OCI-LY7 (cell line): Measurements from ENCODE around the gene KHSRP. TPM values are rescaled to one million over a fixed set of nuclear protein-coding genes. Genes with fewer than 3 reads are reported as not detected.

Experiments
- BruUV-seq: library from RNA; stranded (reverse); fragments of 400-500 nt; replicated peaks from 2 replicates; lab custom pipeline; 2021; lab: Mats Ljungman, UMichigan
- CTCF ChIA-PET: fragments of 300-600 bp; sonication (Branson Sonifier 250); formaldehyde crosslinking; loops from one replicate; lab custom pipeline; 2022; ENCODE audit warnings: antibody characterized with exemption; ENCODE audit not compliant: unreplicated experiment; lab: Charles Lee
- POLR2A ChIA-PET: fragments of 300-600 bp; sonication (Branson Sonifier 250); formaldehyde crosslinking; loops from one replicate; lab custom pipeline; 2022; ENCODE audit warnings: antibody characterized with exemption; lab: Charles Lee
- DNase-seq: peaks from one replicate; pipeline ENCODE4 v3.0.0-alpha.2; 2015; ENCODE audit warnings: low spot score
- H2AFZ ChIP-seq: fragments of 200-600 bp; sonication (generic), shearing (Covaris generic); 2 replicates; pipeline ENCODE4 v1.6.1; 2014; ENCODE audit warnings: mild to moderate bottlenecking, antibody characterized with exemption, low read length, moderate library complexity
- H3K27ac ChIP-seq: fragments of 200-600 bp; sonication (generic); 2 replicates; pipeline ENCODE4 v1.5.1; 2014; ENCODE audit warnings: mixed run types, low read depth, mild to moderate bottlenecking, moderate library complexity, low read length, inconsistent platforms; ENCODE audit not compliant: poor library complexity, severe bottlenecking
- H3K36me3 ChIP-seq: fragments of 200-600 bp; sonication (generic); 2 replicates; pipeline ENCODE4 v1.6.1; 2014; ENCODE audit warnings: mild to moderate bottlenecking, antibody characterized with exemption, low read length, moderate library complexity, mixed read lengths; ENCODE audit not compliant: insufficient read depth
- H3K4me1 ChIP-seq: fragments of 200-600 bp; sonication (generic); 2 replicates; pipeline ENCODE4 v1.5.1; 2014; ENCODE audit warnings: mild to moderate bottlenecking, low read length; ENCODE audit not compliant: insufficient read depth, poor library complexity, severe bottlenecking
- H3K4me2 ChIP-seq: fragments of 200-600 bp; sonication (generic); 2 replicates; pipeline ENCODE4 v1.6.1; 2014; ENCODE audit warnings: mild to moderate bottlenecking, low read length
- H3K4me3 ChIP-seq: fragments of 200-600 bp; sonication (generic); 2 replicates; pipeline ENCODE4 v1.5.1; 2014; ENCODE audit warnings: mild to moderate bottlenecking, low read depth, low read length; ENCODE audit not compliant: poor library complexity, severe bottlenecking
- H3K79me2 ChIP-seq: fragments of 200-600 bp; sonication (generic); 2 replicates; pipeline ENCODE4 v1.6.1; 2016; ENCODE audit warnings: low read depth, mild to moderate bottlenecking, low read length, moderate library complexity, mixed read lengths; ENCODE audit not compliant: insufficient read depth
- H3K9me2 ChIP-seq: fragments of 200-600 bp; sonication (generic); 2 replicates; pipeline ENCODE4 v1.6.1; 2016; ENCODE audit warnings: mild to moderate bottlenecking, low read length, mixed read lengths; ENCODE audit not compliant: insufficient read depth
- H3K9me3 ChIP-seq: fragments of 200-600 bp; sonication (generic); 2 replicates; pipeline ENCODE4 v1.6.1; 2014; ENCODE audit warnings: mild to moderate bottlenecking, mixed run types, low read length, mixed read lengths
- H4K20me1 ChIP-seq: fragments of 200-600 bp; sonication (generic); 2 replicates; pipeline ENCODE4 v1.6.1; 2014; ENCODE audit warnings: mild to moderate bottlenecking, antibody characterized with exemption, low read length, moderate library complexity, mixed read lengths; ENCODE audit not compliant: insufficient read depth
- CTCF ChIP-seq: fragments of 200-600 bp; sonication (generic); conservative IDR thresholded peaks from 2 replicates; pipeline ENCODE4 v1.5.1; 2014; ENCODE audit warnings: mild to moderate bottlenecking, antibody characterized with exemption, low read length, moderate library complexity, mixed read lengths
- EZH2phosphoT487 ChIP-seq: fragments of 200-600 bp; sonication (generic); IDR thresholded peaks from 2 replicates; pipeline ENCODE4 v1.6.1; 2018; ENCODE audit warnings: low read depth, borderline replicate concordance, mild to moderate bottlenecking, mixed run types, antibody characterized with exemption, low read length, moderate library complexity, mixed read lengths
- intact Hi-C: fragments of 100-400 bp; cut with micrococcal nuclease; formaldehyde crosslinking; loops from one replicate; pipeline ENCODE4 v1.10.0; 2022; ENCODE audit not compliant: unreplicated experiment
- microRNA-seq: library from miRNA; unstranded; fragments of <30 nt; microRNA quantifications from one replicate; pipeline ENCODE4 v1.2.0, GENCODE V29; 2022; ENCODE audit warnings: borderline replicate concordance
- small RNA-seq: library from RNA; depleted of rRNA; stranded (forward); fragments of <200 nt; gene quantifications from one replicate; pipeline ENCODE3, GENCODE V24; 2014
- total RNA-seq, 2 experiments: library from RNA; depleted of rRNA in 1 of 2; stranded (reverse); fragments of >200 nt in 1 of 2; shearing (Covaris generic) in 1 of 2; gene quantifications; 2 replicates each; pipeline ENCODE4 v1.2.3, GENCODE V29; 2014 to 2022

The KHSRP gene
- total RNA-seq, 2 experiments from 2014 or later, result 255 to 499 TPM

- Histone ChIP-seq H4K20me1 (no peaks in the 10 kb centered on the region), H3K4me2 (no peak overlapping the region), H3K9me3 (no peaks in the 10 kb centered on the region), H3K27ac (no peak overlapping the region), H3K36me3 (peaks cover 53% of the 10 kb centered on the region), H3K4me3 (no peak overlapping the region), H3K79me2 (peaks cover 17% of the 10 kb centered on the region; the same call in 1 of the 2 replicates), H2AFZ (no peak overlapping the region), H3K4me1 (peaks cover 13% of the 10 kb centered on the region), H3K9me2 (no peaks in the 10 kb centered on the region)
- TF ChIP-seq CTCF (no peak), EZH2phosphoT487 (no peak)
- no peak for DNase-seq
- no TSS peak for BruUV-seq
- POLR2A ChIA-PET, result no interaction called here
- CTCF ChIA-PET, result no interaction called here
- intact Hi-C loops, result no loop called here
Observed at GRCh38 chr19:6364353-6364752, 60.3 kb downstream of the KHSRP start.

Small RNA genes lying within 50 kb of the gene (microRNA-seq; reads per million reads assigned to microRNA genes)
- gene MIR3940, result 222 reads per million, percentile 69 among the genes with 10 or more reads in this experiment
- gene MIR6790, result not detected
- 5.3 reads per million for gene MIR6885

Small RNA genes lying within 50 kb of the gene (small RNA-seq; reads per million reads assigned to genes)
- gene MIR6790, result not detected
- gene MIR6885, result not detected

Other genes starting within 250 kb of the KHSRP start
- gene MLLT1, start 144.8 kb downstream of the KHSRP start, total RNA-seq (2014; rRNA removed; shearing (Covaris generic)), result 14.3 and 17.5 TPM in 2 replicates
- 55.5 and 56.0 TPM in 2 replicates for gene MLLT1, start 144.8 kb downstream of the KHSRP start, total RNA-seq (2022)
- not detected in 2 replicates for gene ACER1, start 91.2 kb downstream of the KHSRP start, total RNA-seq (2014; rRNA removed; shearing (Covaris generic))
- not detected in 2 replicates for gene ACER1, start 91.2 kb downstream of the KHSRP start, total RNA-seq (2022)
- gene CLPP, start 63.3 kb downstream of the KHSRP start, total RNA-seq (2014; rRNA removed; shearing (Covaris generic)), result 73.5 and 115 TPM in 2 replicates
- 114 and 124 TPM in 2 replicates for gene CLPP, start 63.3 kb downstream of the KHSRP start, total RNA-seq (2022)
- gene ALKBH7, start 52.0 kb downstream of the KHSRP start, total RNA-seq (2014; rRNA removed; shearing (Covaris generic)), result 35.8 and 61.0 TPM in 2 replicates
- gene ALKBH7, start 52.0 kb downstream of the KHSRP start, total RNA-seq (2022), result 74.2 and 75.9 TPM in 2 replicates
- gene PSPN, start 48.9 kb downstream of the KHSRP start, total RNA-seq (2014; rRNA removed; shearing (Covaris generic)), result 1.4 and 1.6 TPM in 2 replicates
- 2.1 and 2.9 TPM in 2 replicates for gene PSPN, start 48.9 kb downstream of the KHSRP start, total RNA-seq (2022)
- 31.1 and 44.4 TPM in 2 replicates for gene GTF2F1, start 31.6 kb downstream of the KHSRP start, total RNA-seq (2014; rRNA removed; shearing (Covaris generic))
- gene GTF2F1, start 31.6 kb downstream of the KHSRP start, total RNA-seq (2022), result 43.2 and 47.7 TPM in 2 replicates
- not detected in 2 replicates for gene SLC25A41, start 9.0 kb upstream of the KHSRP start, total RNA-seq (2014; rRNA removed; shearing (Covaris generic))
- not detected in 2 replicates for gene SLC25A41, start 9.0 kb upstream of the KHSRP start, total RNA-seq (2022)
- gene SLC25A23, start 35.0 kb upstream of the KHSRP start, total RNA-seq (2014; rRNA removed; shearing (Covaris generic)), result 48.4 and 50.9 TPM in 2 replicates
- gene SLC25A23, start 35.0 kb upstream of the KHSRP start, total RNA-seq (2022), result 65.5 and 65.7 TPM in 2 replicates
- 1.2 and 1.5 TPM in 2 replicates for gene CRB3, start 39.5 kb upstream of the KHSRP start, total RNA-seq (2014; rRNA removed; shearing (Covaris generic))
- gene CRB3, start 39.5 kb upstream of the KHSRP start, total RNA-seq (2022), result 2.3 and 2.9 TPM in 2 replicates
- gene DENND1C, start 57.0 kb upstream of the KHSRP start, total RNA-seq (2014; rRNA removed; shearing (Covaris generic)), result 40.9 and 41.8 TPM in 2 replicates
- gene DENND1C, start 57.0 kb upstream of the KHSRP start, total RNA-seq (2022), result 68.3 and 76.1 TPM in 2 replicates
- 9.7 and 14.4 TPM in 2 replicates for gene TUBB4A, start 77.5 kb upstream of the KHSRP start, total RNA-seq (2014; rRNA removed; shearing (Covaris generic))
- gene TUBB4A, start 77.5 kb upstream of the KHSRP start, total RNA-seq (2022), result 12.6 and 16.0 TPM in 2 replicates
- 18.1 and 22.3 TPM in 2 replicates for gene TNFSF9, start 106.2 kb upstream of the KHSRP start, total RNA-seq (2014; rRNA removed; shearing (Covaris generic))
- 16.1 and 20.9 TPM in 2 replicates for gene TNFSF9, start 106.2 kb upstream of the KHSRP start, total RNA-seq (2022)
- 111 and 165 TPM in 2 replicates for gene CD70, start 166.3 kb upstream of the KHSRP start, total RNA-seq (2014; rRNA removed; shearing (Covaris generic))
- gene CD70, start 166.3 kb upstream of the KHSRP start, total RNA-seq (2022), result 80.5 and 88.2 TPM in 2 replicates
- gene TNFSF14, start 245.3 kb upstream of the KHSRP start, total RNA-seq (2014; rRNA removed; shearing (Covaris generic)), result 0.05 TPM in 1 of 2 replicates, not detected in the other
- not detected in 2 replicates for gene TNFSF14, start 245.3 kb upstream of the KHSRP start, total RNA-seq (2022)